Smooth muscle cell (in vitro differentiated cells): ENCODE results near the gene CDC25A. TPM values are rescaled to one million over a fixed set of nuclear protein-coding genes. Genes with fewer than 3 reads are reported as not detected.

ENCODE experiments used
- DNase-seq: peaks from one replicate; lab custom pipeline; 2025; ENCODE audit not compliant: unreplicated experiment; lab: John Stamatoyannopoulos, UW
- H2AFZ ChIP-seq: fragments of 200-600 bp; sonication (generic); 2 replicates; pipeline ENCODE4 v1.6.0; 2016; ENCODE audit warnings: antibody characterized with exemption, low read depth, mild to moderate bottlenecking
- H3F3A ChIP-seq: fragments of 200-600 bp; sonication (generic); 2 replicates; pipeline ENCODE4 v1.6.0; 2017; ENCODE audit warnings: antibody characterized with exemption, low read depth
- H3K27ac ChIP-seq: fragments of 200-600 bp; sonication (generic); 2 replicates; pipeline ENCODE4 v1.5.1; 2016; ENCODE audit warnings: low read depth, mild to moderate bottlenecking
- H3K27me3 ChIP-seq: fragments of 200-600 bp; sonication (generic); 2 replicates; pipeline ENCODE4 v1.6.1; 2016; ENCODE audit warnings: low read depth, mild to moderate bottlenecking
- H3K36me3 ChIP-seq: fragments of 200-600 bp; sonication (generic); 2 replicates; pipeline ENCODE4 v1.5.1; 2016; ENCODE audit warnings: low read depth
- H3K4me1 ChIP-seq: fragments of 200-600 bp; sonication (generic); 2 replicates; pipeline ENCODE4 v1.5.1; 2016; ENCODE audit warnings: low read depth
- H3K4me2 ChIP-seq: fragments of 200-600 bp; sonication (generic); 2 replicates; pipeline ENCODE4 v1.6.0; 2016; ENCODE audit warnings: mild to moderate bottlenecking
- H3K4me3 ChIP-seq: fragments of 200-600 bp; sonication (generic); 2 replicates; pipeline ENCODE4 v1.5.1; 2016; ENCODE audit warnings: mild to moderate bottlenecking
- H3K79me2 ChIP-seq: fragments of 200-600 bp; sonication (generic); 2 replicates; pipeline ENCODE4 v1.6.0; 2016; ENCODE audit warnings: low read depth, mild to moderate bottlenecking
- H3K9ac ChIP-seq: fragments of 200-600 bp; sonication (generic); 2 replicates; pipeline ENCODE4 v1.6.0; 2016; ENCODE audit warnings: low read depth
- H3K9me3 ChIP-seq: fragments of 200-600 bp; sonication (generic); replicated peaks from 2 replicates; pipeline ENCODE4 v1.5.1; 2016; ENCODE audit warnings: low read depth
- H4K20me1 ChIP-seq: fragments of 200-600 bp; sonication (generic); 2 replicates; pipeline ENCODE4 v1.6.0; 2016; ENCODE audit warnings: low read depth
- WGBS: methylation state at CpG from one replicate; pipeline ENCODE4 v1.1.7; 2016; ENCODE audit warnings: low lambda C conversion rate; 5-methylcytosine and 5-hydroxymethylcytosine counted together
- microRNA counts: library from miRNA; unstranded; fragments of <30 nt; microRNA quantifications from one replicate; lab custom pipeline; 2016
- microRNA-seq: library from miRNA; unstranded; fragments of <30 nt; microRNA quantifications from one replicate; pipeline ENCODE4, GENCODE V29; 2016; ENCODE audit warnings: borderline number of aligned reads
- polyA plus RNA-seq: library from polyadenylated mRNA; unstranded; fragments of >200 nt; fragmentation: Nextera tagmentation; extraction: Ambion mirVana; gene quantifications from 2 replicates; pipeline ENCODE4 v1.2.1, GENCODE V29; 2016
- small RNA-seq: library from RNA; depleted of rRNA; stranded (forward); fragments of <200 nt; gene quantifications from one replicate; pipeline ENCODE3, GENCODE V24; 2014
- total RNA-seq: library from RNA; depleted of rRNA; stranded (reverse); fragments of >200 nt; gene quantifications from 2 replicates; pipeline ENCODE4 v1.2.3, GENCODE V29; 2014
- TF ChIP-seq, protein P1 (sequence below): fragments of 200-600 bp; sonication (generic); IDR thresholded peaks from 2 replicates; pipeline ENCODE4 v1.5.1; 2017; ENCODE audit warnings: borderline replicate concordance, mild to moderate bottlenecking, antibody characterized with exemption; ENCODE audit not compliant: insufficient read depth, poor library complexity, severe bottlenecking

CDC25A gene
- total and polyA plus RNA-seq, 2 experiments from 2014 or later = 2.5 to 4.2 TPM

DNA sequence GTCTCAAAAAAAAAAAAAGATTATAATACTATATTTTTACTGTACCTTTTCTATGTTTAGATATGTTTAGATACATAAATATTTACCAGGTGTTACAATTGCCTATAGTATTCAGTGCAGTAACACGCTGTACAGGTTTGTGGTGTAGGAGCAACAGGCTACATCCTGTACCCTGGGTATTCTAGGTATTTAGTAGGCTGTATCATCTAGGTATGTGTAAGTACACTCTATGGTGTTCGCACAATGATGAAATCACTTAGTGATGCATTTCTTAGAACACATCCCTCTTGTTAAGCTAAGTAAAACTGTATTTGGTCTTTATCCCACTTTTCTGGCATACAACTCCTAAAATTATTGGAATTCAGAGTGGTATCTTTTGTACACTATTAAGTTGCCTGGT is 77.8 kb downstream of the CDC25A start:
- DNase-seq = no peak
- Histone ChIP-seq H2AFZ (no peak overlapping the region), H3K4me3 (no peak overlapping the region), H3K9me3 (no peaks in the 10 kb centered on the region), H3K4me1 (no peaks in the 10 kb centered on the region), H3K79me2 (no peaks in the 10 kb centered on the region), H4K20me1 (no peaks in the 10 kb centered on the region), H3K27ac (no peak overlapping the region), H3K4me2 (no peak overlapping the region), H3K36me3 (no peaks in the 10 kb centered on the region), H3K9ac (no peak overlapping the region), H3K27me3 (no peaks in the 10 kb centered on the region), H3F3A (no peaks in the 10 kb centered on the region)
- 91% methylated on average over 2 of the region's 2 CpGs for WGBS
- TF ChIP-seq, protein P1, sequence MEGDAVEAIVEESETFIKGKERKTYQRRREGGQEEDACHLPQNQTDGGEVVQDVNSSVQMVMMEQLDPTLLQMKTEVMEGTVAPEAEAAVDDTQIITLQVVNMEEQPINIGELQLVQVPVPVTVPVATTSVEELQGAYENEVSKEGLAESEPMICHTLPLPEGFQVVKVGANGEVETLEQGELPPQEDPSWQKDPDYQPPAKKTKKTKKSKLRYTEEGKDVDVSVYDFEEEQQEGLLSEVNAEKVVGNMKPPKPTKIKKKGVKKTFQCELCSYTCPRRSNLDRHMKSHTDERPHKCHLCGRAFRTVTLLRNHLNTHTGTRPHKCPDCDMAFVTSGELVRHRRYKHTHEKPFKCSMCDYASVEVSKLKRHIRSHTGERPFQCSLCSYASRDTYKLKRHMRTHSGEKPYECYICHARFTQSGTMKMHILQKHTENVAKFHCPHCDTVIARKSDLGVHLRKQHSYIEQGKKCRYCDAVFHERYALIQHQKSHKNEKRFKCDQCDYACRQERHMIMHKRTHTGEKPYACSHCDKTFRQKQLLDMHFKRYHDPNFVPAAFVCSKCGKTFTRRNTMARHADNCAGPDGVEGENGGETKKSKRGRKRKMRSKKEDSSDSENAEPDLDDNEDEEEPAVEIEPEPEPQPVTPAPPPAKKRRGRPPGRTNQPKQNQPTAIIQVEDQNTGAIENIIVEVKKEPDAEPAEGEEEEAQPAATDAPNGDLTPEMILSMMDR = no peak

GRCh38 chr3:48107227-48107626 is 81.0 kb downstream of the CDC25A start:
- H3K27ac ChIP-seq = no peak overlapping the region
- no peak overlapping the region for H3K4me3 ChIP-seq
- 80% methylated on average over 3 of the region's 3 CpGs for WGBS
- no peak overlapping the region for H3K4me2 ChIP-seq
- H3K4me1 ChIP-seq = no peaks in the 10 kb centered on the region
- no peak overlapping the region for H2AFZ ChIP-seq
- H3K9me3 ChIP-seq = no peaks in the 10 kb centered on the region
- no peak overlapping the region for H3K9ac ChIP-seq
- H3K79me2 ChIP-seq = no peaks in the 10 kb centered on the region
- TF ChIP-seq, protein P1 = no peak
- no peaks in the 10 kb centered on the region for H4K20me1 ChIP-seq
- no peak for DNase-seq
- no peaks in the 10 kb centered on the region for H3K36me3 ChIP-seq
- H3F3A ChIP-seq = no peaks in the 10 kb centered on the region
- H3K27me3 ChIP-seq = no peaks in the 10 kb centered on the region

MicroRNAs encoded within 50 kb of the gene (microRNA counts, 767-probe panel; counts per million panel counts)
- microRNA hsa-miR-4443 (lab: Ali Mortazavi, UCI) = 9,172 counts per million, percentile 72 among the panel's probes with 10 or more counts

Small RNA genes within 50 kb of the gene (microRNA-seq; reads per million reads assigned to microRNA genes)
- gene MIR4443 = not detected

Small RNA genes within 50 kb of the gene (small RNA-seq; reads per million reads assigned to genes)
- gene MIR4443 (0.08 reads per million), gene NDUFB1P1 (not detected), gene RNU7-128P (not detected), gene SNRPFP4 (not detected)

Other genes starting within 250 kb of the CDC25A start
- 109 and 114 TPM in 2 replicates for gene MAP4, start 172.0 kb downstream of the CDC25A start, total RNA-seq
- gene MAP4, start 172.0 kb downstream of the CDC25A start, polyA plus RNA-seq = 159 and 166 TPM in 2 replicates
- gene CAMP, start 35.1 kb upstream of the CDC25A start, total RNA-seq = not detected in 2 replicates
- not detected in 2 replicates for gene CAMP, start 35.1 kb upstream of the CDC25A start, polyA plus RNA-seq
- 1.4 and 2.7 TPM in 2 replicates for gene ZNF589, start 52.7 kb upstream of the CDC25A start, total RNA-seq
- 1.6 and 3.3 TPM in 2 replicates for gene ZNF589, start 52.7 kb upstream of the CDC25A start, polyA plus RNA-seq
- 19.0 and 22.7 TPM in 2 replicates for gene NME6, start 113.0 kb upstream of the CDC25A start, total RNA-seq
- gene NME6, start 113.0 kb upstream of the CDC25A start, polyA plus RNA-seq = 37.6 and 40.4 TPM in 2 replicates
- not detected in 2 replicates for gene SPINK8, start 145.2 kb upstream of the CDC25A start, total RNA-seq
- gene SPINK8, start 145.2 kb upstream of the CDC25A start, polyA plus RNA-seq = not detected in 2 replicates
- not detected in 2 replicates for gene FBXW12, start 183.8 kb upstream of the CDC25A start, total RNA-seq
- 0.07 TPM in 1 of 2 replicates, not detected in the other for gene FBXW12, start 183.8 kb upstream of the CDC25A start, polyA plus RNA-seq
- 24.7 and 26.9 TPM in 2 replicates for gene PLXNB1, start 241.7 kb upstream of the CDC25A start, total RNA-seq
- 15.5 and 27.5 TPM in 2 replicates for gene PLXNB1, start 241.7 kb upstream of the CDC25A start, polyA plus RNA-seq